Retinal pigment epithelial cell (primary cell): ENCODE results near the gene MAP4K4.

Experiments used
- DNase-seq: peaks from one replicate; pipeline ENCODE4 v3.0.0-alpha.2; 2010; ENCODE audit warnings: low read depth
- H3K4me3 ChIP-seq: 2 replicates; pipeline ENCODE4 v1.5.1; 2011; ENCODE audit warnings: mild to moderate bottlenecking, low read length, control low read depth, moderate library complexity
- CTCF ChIP-seq: conservative IDR thresholded peaks from 2 replicates; pipeline ENCODE4 v1.5.1; 2011; ENCODE audit warnings: low read depth, low read length, control low read depth, inconsistent platforms

MAP4K4 gene

GRCh38 chr2:101758001-101758400 lies 60.5 kb downstream of the MAP4K4 start:
- H3K4me3 ChIP-seq, result no peak overlapping the region
- DNase-seq, result no peak
- no peak for TF ChIP-seq CTCF

DNA sequence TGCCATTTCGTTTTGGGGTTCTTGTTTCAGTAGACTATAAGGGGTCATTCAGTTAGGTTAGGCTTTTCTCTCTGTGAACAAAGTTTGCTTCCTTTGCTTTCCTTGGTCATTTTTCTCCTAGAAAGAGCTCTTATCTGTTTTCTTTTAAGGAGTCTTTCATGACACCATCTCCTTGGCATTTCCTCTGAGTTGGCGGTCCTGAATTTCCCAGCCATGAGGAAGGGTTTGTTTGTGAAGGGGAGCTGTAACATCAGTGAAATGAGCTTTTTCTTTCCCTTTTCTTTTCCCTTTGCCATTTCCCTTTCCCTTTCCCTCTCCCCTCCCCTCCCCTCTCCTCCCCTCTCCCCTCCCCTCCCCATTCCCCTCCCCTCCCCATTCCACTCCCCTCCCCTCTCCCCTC lies 61.7 kb downstream of the MAP4K4 start:
- DNase-seq, result peak; percentile 68
- no peak overlapping the region for H3K4me3 ChIP-seq
- no peak for TF ChIP-seq CTCF

GRCh38 chr2:101762451-101763171 lies 65.1 kb downstream of the MAP4K4 start:
- no peak for DNase-seq
- no peak overlapping the region for H3K4me3 ChIP-seq
- TF ChIP-seq CTCF, result no peak

- no peak overlapping the region for H3K4me3 ChIP-seq
- TF ChIP-seq CTCF, result no peak
- DNase-seq, result no peak
Observed at GRCh38 chr2:101763496-101764333, 66.2 kb downstream of the MAP4K4 start.

- DNase-seq, result no peak
- H3K4me3 ChIP-seq, result peak overlapping the region; percentile 7
Observed at GRCh38 chr2:101766337-101766736, 68.8 kb downstream of the MAP4K4 start.

GRCh38 chr2:101766871-101767739 lies 69.6 kb downstream of the MAP4K4 start:
- TF ChIP-seq CTCF, result no peak
- DNase-seq, result no peak
- H3K4me3 ChIP-seq, result peak overlapping the region; percentile 7

More at GRCh38 chr2:101766337-101766736, 68.8 kb downstream of the MAP4K4 start:
- TF ChIP-seq CTCF, result no peak
